HPDE6-E6E7 (cell line): Measurements from ENCODE around the gene SFRP5.

Experiments
- DNase-seq: peaks from one replicate; pipeline ENCODE4 v3.0.0; 2011; ENCODE audit warnings: missing footprints; ENCODE audit errors: extremely low spot score

Gene SFRP5

DNA sequence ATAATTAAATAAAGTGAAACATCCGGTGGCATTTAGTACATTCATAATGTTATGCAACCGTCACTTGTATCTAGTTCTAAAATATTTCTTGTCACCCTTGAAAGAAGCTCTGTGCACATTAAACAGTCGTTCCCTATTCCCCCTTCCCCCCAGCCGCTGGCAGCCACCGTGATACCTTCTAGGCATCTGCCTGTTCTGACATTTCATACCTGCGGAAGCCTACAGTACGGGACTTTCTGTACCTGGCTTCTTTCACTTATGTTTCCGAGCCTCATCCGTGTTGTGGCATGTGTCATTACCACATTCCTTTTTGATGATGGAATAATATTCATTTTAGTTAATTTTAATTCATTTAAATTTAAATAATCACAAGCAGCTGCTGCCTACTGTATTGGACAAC, 13.9 kb upstream of the SFRP5 start:
- DNase-seq: no peak

GRCh38 chr10:97785231-97785630, 13.4 kb upstream of the SFRP5 start:
- no peak for DNase-seq

GRCh38 chr10:97784200-97784810, 12.5 kb upstream of the SFRP5 start:
- DNase-seq: no peak

DNA sequence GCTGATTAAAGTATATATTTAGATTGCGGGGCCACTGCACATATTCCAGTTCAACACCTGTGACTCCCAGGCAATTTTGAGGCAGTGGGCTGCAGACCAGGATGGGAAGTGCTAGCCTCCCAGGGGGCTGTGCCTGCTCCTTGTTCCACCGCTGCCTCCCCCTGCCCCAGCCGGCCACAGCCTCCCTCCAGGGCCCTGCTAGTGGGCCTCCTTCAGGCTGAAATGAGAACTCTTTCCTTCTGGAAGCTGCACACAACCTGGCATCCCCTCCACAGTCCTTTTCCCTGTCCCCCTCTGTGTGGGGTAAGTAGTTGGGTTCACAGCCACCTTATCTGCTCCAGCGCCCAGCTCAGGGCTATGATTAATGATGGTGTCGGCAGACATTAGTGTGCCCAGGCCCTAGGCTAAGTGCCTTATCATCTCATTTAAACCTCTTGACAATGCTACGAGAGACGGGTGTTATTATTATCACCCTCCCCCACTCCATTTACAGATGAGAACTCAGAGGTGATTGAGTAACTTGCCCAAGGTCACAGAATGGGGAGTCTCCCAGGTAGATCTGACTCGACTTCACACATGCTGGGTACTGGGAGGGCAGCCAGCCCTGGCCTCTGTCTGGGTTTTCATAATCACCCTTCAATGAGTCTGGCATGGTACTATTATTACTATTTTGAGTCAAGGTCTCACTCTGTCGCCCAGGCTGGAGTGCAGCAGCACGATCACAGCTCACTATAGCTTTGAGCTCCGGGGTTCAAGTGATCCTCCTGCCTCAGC, 10.8 kb upstream of the SFRP5 start:
- no peak for DNase-seq

DNA sequence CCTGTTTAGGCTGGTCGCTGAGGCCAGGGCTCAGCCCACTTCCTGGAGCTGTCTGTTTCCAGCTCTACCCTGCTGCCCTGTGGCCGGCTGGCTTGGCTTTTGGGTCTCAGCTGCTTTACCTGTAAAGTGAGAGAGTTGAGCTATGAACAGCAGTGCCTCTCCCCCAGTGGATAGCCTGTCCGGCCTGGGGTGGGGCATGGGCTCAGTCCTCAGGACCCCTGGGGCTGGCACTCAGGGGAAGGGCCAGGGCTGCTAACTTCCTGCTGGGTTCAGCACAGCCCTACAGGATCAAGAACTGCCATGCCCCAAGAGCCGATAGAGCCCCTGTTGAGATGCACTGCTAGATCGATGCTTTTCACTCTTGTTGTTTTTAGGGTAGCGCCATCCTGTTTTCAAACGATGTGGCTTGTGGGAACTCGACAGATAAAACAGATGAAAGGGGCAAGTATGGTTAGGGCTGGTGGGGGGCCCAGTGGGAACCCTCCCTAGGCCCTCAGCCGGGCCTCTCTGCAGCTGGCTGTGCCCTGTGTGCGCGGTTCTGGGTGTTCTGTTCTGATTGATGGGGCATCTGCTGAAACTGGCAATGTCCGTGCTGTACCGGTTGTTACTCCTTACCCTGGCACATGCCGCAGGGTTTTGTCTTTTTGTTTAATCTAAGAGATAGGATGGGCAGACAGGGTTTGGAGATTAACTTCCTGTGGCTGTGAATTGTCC, 10.0 kb upstream of the SFRP5 start:
- DNase-seq: no peak

DNA sequence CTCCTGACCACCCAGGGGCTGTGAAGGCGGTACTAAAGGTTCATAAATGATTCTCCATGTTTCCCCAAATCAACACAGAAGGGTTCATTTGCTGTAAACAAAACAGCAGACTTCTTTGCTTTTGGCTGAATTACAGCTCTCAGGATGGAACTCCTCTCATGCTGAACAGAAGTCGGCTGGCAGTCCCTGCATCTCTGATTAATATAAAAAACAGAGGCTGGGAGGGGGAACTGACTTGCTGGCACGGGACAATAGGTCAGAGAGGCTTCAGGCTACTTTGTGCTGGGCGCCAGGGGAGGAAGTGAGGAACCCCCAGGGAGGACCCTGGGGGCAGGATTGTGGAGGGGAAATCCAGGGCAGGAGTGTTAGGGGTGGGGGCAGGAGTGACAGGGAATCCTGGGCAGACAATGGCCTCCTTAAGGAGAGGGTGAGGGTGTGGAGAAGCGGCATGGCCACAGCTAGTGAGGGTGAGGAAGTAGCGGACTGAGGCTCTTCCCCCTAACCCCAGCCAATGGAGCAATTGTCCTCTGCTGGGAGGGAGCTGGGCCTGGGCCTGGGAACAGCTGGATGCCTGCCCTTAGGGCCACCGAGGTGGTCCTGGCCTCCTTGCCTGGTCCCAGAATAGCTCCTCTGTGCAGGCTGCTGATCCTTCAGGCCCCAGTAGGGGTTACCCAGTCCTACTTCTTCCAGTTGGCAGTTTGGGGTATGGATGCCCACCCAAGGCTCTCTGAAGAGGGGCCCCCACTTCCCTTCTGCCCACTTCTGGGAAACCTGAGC, 9.2 kb upstream of the SFRP5 start:
- DNase-seq: no peak

GRCh38 chr10:97779975-97780374, 8.2 kb upstream of the SFRP5 start:
- DNase-seq: no peak

- DNase-seq: no peak
Measured at GRCh38 chr10:97779492-97779891, 7.7 kb upstream of the SFRP5 start.

DNA sequence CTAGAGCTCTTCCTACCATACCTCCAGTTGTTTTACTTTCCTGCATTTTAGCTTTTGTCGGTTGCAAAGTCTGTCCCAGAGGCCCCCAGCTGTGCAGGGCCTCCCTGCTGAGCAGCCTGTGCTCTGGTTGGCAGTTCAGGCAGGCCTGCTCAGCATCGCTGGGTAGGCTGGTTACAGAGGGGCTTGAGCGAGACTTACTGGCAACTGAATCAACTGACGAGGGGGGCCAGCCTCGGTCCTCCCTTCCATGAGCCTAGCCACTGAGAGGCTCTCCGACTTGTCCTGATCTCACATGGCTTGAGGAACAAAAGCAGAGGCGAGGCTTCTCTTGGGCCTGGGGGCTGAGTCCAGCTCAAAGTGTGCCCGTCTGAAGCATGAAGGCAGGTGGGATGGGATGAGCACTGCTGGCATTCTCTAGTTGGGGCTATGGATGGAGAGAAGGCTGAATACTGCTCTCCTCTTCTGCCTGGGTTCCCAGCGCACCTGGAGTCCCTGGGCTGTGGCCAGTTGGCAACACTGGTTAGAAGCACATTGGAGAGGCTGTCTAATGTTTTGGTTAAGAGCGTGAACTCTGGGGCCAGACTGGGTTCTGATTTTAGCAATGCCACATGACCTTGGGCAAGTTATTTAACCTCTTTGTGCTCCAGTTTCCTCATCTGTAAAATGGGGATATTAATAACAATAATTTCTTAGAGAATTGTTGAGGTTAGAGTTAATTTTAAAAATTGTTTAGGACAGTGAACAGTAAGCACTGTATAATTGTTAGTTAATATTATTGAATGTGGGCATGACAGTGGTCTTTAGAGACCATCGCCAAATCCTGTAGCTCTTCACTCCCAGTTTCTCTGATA, 6.9 kb upstream of the SFRP5 start:
- DNase-seq: no peak

DNA sequence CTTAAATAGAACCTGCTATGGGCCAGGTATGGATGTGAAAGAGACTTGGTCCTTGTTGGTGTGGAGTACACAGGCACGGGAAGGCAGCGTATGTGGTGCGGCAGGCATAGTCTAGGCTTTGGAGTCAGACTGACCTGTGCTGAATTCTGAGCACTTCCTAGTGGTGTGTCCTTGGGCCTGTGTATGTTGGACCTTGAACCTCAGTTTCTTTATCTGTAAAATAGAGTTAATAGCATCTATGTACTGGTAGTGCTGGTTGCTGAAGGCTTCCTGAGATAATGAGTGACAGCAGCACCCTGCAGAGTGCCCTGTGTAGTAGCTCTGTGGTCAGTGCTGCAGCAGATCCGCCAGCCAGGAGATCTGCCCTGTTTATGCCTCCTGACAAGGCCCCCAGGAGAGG, 5.3 kb upstream of the SFRP5 start:
- DNase-seq: no peak

GRCh38 chr10:97774811-97775294, 3.1 kb upstream of the SFRP5 start:
- DNase-seq: no peak

GRCh38 chr10:97773096-97773495, 1.3 kb upstream of the SFRP5 start:
- DNase-seq: no peak

- no peak for DNase-seq
Measured at GRCh38 chr10:97771055-97771891, 526 bp downstream of the SFRP5 start.

- no peak for DNase-seq
Measured at GRCh38 chr10:97770255-97770654, 1.5 kb downstream of the SFRP5 start.

DNA sequence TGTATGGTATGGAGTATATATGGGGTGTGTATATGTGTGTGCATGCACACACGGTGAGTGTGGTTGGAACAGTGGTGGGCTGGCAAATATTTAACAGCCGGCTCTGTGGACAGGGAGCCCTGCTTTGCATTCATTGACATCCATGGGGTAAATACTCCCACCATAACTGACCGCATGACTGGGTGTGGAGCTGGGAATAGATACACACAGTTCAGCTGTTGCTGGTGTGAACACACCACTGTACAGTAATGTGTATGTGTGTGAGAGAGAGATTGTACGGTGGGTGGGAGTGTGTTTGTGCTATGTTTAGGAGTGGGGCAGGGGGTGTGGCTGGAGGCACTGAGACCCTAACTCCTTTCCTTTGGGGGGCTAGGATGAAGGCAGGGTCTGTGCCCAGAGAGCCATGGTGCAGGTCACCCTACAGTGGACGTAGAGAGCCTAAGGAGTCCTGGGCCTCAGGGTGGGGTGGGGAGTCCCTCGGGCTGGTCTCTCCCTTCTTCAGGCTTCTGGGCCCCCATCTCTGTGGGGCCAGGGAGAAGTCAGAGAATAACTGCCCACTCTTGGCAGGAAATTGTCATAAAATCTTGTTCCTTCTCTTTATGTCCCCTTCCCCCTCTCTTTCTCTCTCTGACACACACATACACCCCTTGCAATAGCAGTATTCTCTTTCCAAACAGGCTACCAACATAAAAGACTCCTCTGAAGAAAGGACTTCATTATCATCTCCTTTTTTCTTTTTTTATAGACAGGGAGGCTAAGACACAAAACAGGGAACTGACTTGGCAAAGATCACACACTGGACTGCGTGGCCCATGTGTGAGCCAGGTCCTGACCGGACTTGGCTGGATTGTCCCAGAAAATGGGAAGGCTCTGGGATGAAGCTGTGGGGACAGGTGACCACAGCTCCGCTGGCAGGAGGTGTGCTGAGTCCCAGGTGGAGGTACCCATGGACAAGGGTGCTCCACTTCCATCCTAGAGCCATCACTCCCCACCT, 3.2 kb downstream of the SFRP5 start:
- no peak for DNase-seq

DNA sequence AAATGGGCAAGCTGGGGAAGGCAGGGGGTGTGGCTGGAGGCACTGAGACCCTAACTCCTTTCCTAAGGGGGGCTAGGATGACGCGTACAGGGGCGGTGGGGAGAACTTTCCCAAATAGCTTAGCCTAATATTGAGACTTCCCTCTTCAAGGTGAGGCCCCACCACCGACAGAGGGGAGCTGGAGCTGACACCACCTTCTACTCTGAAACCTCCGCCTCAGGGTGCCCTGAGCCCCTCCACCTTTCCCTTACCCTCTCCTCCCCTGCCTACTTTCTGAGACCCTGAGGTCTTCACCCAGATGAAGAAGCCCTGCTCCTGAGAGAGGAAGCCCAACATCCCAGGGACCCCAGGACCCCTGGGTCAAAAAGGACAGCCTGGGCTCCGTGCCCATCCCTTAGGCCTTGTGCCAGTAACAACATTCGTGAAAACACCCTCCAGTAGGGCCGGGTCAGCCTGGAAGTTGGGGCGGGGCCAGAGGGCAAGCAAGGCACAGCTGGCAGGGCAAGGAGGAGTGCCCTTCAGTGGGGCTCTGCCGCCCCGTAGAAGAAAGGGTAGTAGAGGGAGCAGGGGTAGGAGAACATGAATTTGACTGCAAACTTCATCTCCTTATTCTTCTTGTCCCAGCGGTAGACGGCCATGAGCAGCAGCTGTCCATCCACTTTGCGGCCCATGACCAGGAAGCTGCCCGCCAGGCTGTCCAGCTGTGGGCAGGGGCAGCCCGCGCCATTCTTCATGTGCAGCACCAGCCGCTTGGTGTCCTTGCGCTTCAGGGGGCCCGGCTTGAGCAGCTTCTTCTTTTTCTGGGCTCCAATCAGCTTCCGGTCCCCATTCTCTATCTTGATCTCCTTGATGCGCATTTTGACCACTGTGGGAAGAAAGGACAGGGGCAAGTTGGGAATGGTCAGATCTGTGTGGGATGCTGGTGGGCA, 4.5 kb downstream of the SFRP5 start:
- DNase-seq: no peak

GRCh38 chr10:97766106-97766810, 5.5 kb downstream of the SFRP5 start:
- no peak for DNase-seq
